GM12878 (cell line): Measurements from ENCODE around the gene CBY3. TPM values are rescaled to one million over a fixed set of nuclear protein-coding genes. Genes with fewer than 3 reads are reported as not detected.
"Not testable (repeated sequence)": the region's sequence is repeated elsewhere in the genome, so short reads cannot be mapped to it uniquely, and the experiment has no call there.

ENCODE experiments used
- ATAC-seq: fragments of 200-7000 bp; cut with Tn5 transposase; 3 replicates; pipeline ENCODE4 v1.9.1; 2020; ENCODE audit warnings: mild to moderate bottlenecking, moderate library complexity
- BruUV-seq: library from RNA; stranded (reverse); fragments of 400-500 nt; replicated peaks from 2 replicates; lab custom pipeline; 2021; lab: Mats Ljungman, UMichigan
- CTCF ChIA-PET: fragments of 300-600 bp; sonication (Branson Sonifier 250); formaldehyde crosslinking; extraction: SDS; loops from one replicate; lab custom pipeline; 2021; ENCODE audit warnings: inconsistent platforms; lab: Yijun Ruan, JAX
- POLR2A ChIA-PET: fragments of 350-600 bp; formaldehyde crosslinking; extraction: SDS; loops from one replicate; lab custom pipeline; 2021; ENCODE audit warnings: inconsistent platforms; lab: Charles Lee
- RAD21 ChIA-PET: fragments of 300-600 bp; sonication (Branson Sonifier 250); formaldehyde crosslinking; loops from one replicate; lab custom pipeline; 2023; ENCODE audit warnings: antibody characterized with exemption; ENCODE audit not compliant: unreplicated experiment; lab: Charles Lee
- SMC1A ChIA-PET: fragments of 300-600 bp; sonication (Branson Sonifier 250); formaldehyde crosslinking; loops from one replicate; lab custom pipeline; 2023; ENCODE audit not compliant: unreplicated experiment, uncharacterized antibody; lab: Charles Lee
- DNase-seq: peaks from one replicate; pipeline ENCODE4 v3.0.0-alpha.2; 2011; ENCODE audit warnings: low read depth, low spot score
- FAIRE-seq: peaks from 3 replicates; lab custom pipeline; 2011; peaks lifted over from hg19 to GRCh38; lab: Jason Lieb, UNC
- H2AFZ ChIP-seq: 2 replicates; pipeline ENCODE4 v1.6.0; 2011; ENCODE audit warnings: low read depth, low read length, control low read depth; ENCODE audit not compliant: control insufficient read depth
- H3K27ac ChIP-seq: 2 replicates; pipeline ENCODE4 v1.5.1; 2011; ENCODE audit warnings: control low read depth; ENCODE audit not compliant: control insufficient read depth, insufficient read depth
- H3K27me3 ChIP-seq, 2 experiments: replicated peaks in 1 of 2; 2 replicates each; pipeline versions ENCODE4 v1.6.0 to v1.6.1; 2011; ENCODE audit warnings: low read length in 1 of 2; ENCODE audit not compliant: control insufficient read depth in 2 of 2, insufficient read depth in 2 of 2
- H3K36me3 ChIP-seq, 2 experiments: 2 replicates each; pipeline ENCODE4 v1.5.1; 2011; ENCODE audit warnings: low read length in 1 of 2; ENCODE audit not compliant: control insufficient read depth in 2 of 2, insufficient read depth in 2 of 2
- H3K4me1 ChIP-seq: 2 replicates; pipeline ENCODE4 v1.6.1; 2011; ENCODE audit warnings: mild to moderate bottlenecking, low read length, moderate library complexity, mixed read lengths; ENCODE audit not compliant: control insufficient read depth, insufficient read depth
- H3K4me2 ChIP-seq: 2 replicates; pipeline ENCODE4 v1.6.0; 2011; ENCODE audit warnings: control low read depth; ENCODE audit not compliant: control insufficient read depth, insufficient read depth
- H3K4me3 ChIP-seq: fragments of 200-600 bp; sonication (generic); 2 replicates; pipeline ENCODE4 v1.5.1; 2016
- H3K79me2 ChIP-seq: 2 replicates; pipeline ENCODE4 v1.6.0; 2011; ENCODE audit warnings: low read length; ENCODE audit not compliant: control insufficient read depth, insufficient read depth
- H3K9ac ChIP-seq: 2 replicates; pipeline ENCODE4 v1.8.0; 2011; ENCODE audit warnings: low read length, control low read depth, mixed read lengths; ENCODE audit not compliant: control insufficient read depth, insufficient read depth
- H3K9me3 ChIP-seq: replicated peaks from 3 replicates; pipeline ENCODE4 v1.5.1; 2011; ENCODE audit warnings: mild to moderate bottlenecking, low read length; ENCODE audit not compliant: control insufficient read depth, insufficient read depth
- H4K20me1 ChIP-seq: 2 replicates; pipeline ENCODE4 v1.6.0; 2011; ENCODE audit not compliant: control insufficient read depth, insufficient read depth
- CHD1 ChIP-seq: IDR thresholded peaks from 2 replicates; pipeline ENCODE4 v1.6.1; 2012; ENCODE audit warnings: low read depth, low read length, improper control_type of control experiment
- FOXM1 ChIP-seq: IDR thresholded peaks from 2 replicates; pipeline ENCODE4 v1.6.1; 2012; ENCODE audit warnings: low read depth, mild to moderate bottlenecking, inconsistent platforms, low read length, moderate library complexity
- JUND ChIP-seq: IDR thresholded peaks from 2 replicates; pipeline ENCODE4 v1.6.1; 2012; ENCODE audit warnings: low read depth, mild to moderate bottlenecking, low read length, improper control_type of control experiment, moderate library complexity
- KLF5 ChIP-seq: fragments of 450-650 bp; IDR thresholded peaks from 2 replicates; pipeline ENCODE4 v1.6.1; 2014; ENCODE audit warnings: mild to moderate bottlenecking; ENCODE audit not compliant: partially characterized antibody
- MEF2B ChIP-seq: fragments of 450-650 bp; IDR thresholded peaks from 2 replicates; pipeline ENCODE4 v1.6.1; 2018; ENCODE audit warnings: mild to moderate bottlenecking, moderate library complexity; ENCODE audit not compliant: partially characterized antibody, poor library complexity, severe bottlenecking
- NFIC ChIP-seq: IDR thresholded peaks from 2 replicates; pipeline ENCODE4 v1.6.1; 2012; ENCODE audit warnings: low read depth, mild to moderate bottlenecking, inconsistent platforms, low read length, moderate library complexity
- POLR2AphosphoS5 ChIP-seq: IDR thresholded peaks from 2 replicates; pipeline ENCODE4 v1.6.1; 2011; ENCODE audit warnings: mild to moderate bottlenecking, low read length, inconsistent platforms
- SMAD1 ChIP-seq: fragments of 450-650 bp; IDR thresholded peaks from 2 replicates; pipeline ENCODE4 v1.6.1; 2018; ENCODE audit warnings: mild to moderate bottlenecking, low read depth; ENCODE audit not compliant: partially characterized antibody
- SMAD5 ChIP-seq: IDR thresholded peaks from 2 replicates; pipeline ENCODE4 v1.6.1; 2016; ENCODE audit warnings: antibody characterized with exemption, low read depth
- ZNF622 ChIP-seq: fragments of 450-650 bp; IDR thresholded peaks from 2 replicates; pipeline ENCODE4 v1.6.1; 2017; ENCODE audit warnings: mild to moderate bottlenecking, inconsistent platforms
- WGBS: methylation state at CpG from one replicate; pipeline ENCODE4 v1.1.6; 2016; ENCODE audit warnings: low lambda C conversion rate; ENCODE audit not compliant: insufficient replicate concordance, insufficient coverage; ENCODE audit errors: missing lambda C conversion rate; 5-methylcytosine and 5-hydroxymethylcytosine counted together
- in situ Hi-C: fragments of 300-500 bp; cut with MboI; formaldehyde crosslinking; loops from 9 replicates; pipeline ENCODE4 v1.14.3; 2018; ENCODE audit warnings: mixed read lengths
- intact Hi-C: fragments of 100-400 bp; cut with micrococcal nuclease; formaldehyde crosslinking; loops from one replicate; pipeline ENCODE4 v1.14.2; 2022; ENCODE audit not compliant: unreplicated experiment
- polyA plus RNA-seq, 11 experiments: library from polyadenylated mRNA; depleted of rRNA in 4 of 11; unstranded in 6 of 11; stranded (reverse) in 5 of 11; fragments of >200 nt; fragmentation: Nextera tagmentation in 4 of 11; fragmentation: Illumina TruSeq in 1 of 11; extraction: Ambion mirVana in 4 of 11; extraction: Trizol in 1 of 11; gene quantifications; 1 replicate in 1 of 11; 2 replicates in 10 of 11; pipeline versions ENCODE4 v1.2.1 to v1.2.3, GENCODE V29; 2011 to 2016; ENCODE audit warnings: inconsistent platforms in 2 of 11, missing spikeins in 2 of 11, low read depth in 1 of 11
- total RNA-seq, 4 experiments: library from RNA; depleted of rRNA in 3 of 4; stranded (reverse); fragments of >200 nt in 3 of 4; fragmentation: Illumina TruSeq in 1 of 4; extraction: Trizol in 1 of 4; gene quantifications; 2 replicates each; pipeline versions ENCODE4 v1.2.1 to v1.2.3, GENCODE V29; 2013 to 2021
- TF ChIP-seq, protein P1 (sequence below): IDR thresholded peaks from 2 replicates; pipeline ENCODE4 v1.6.1; 2012; ENCODE audit warnings: mild to moderate bottlenecking, low read depth, low read length
- TF ChIP-seq, protein P2 (sequence below): fragments of 450-650 bp; IDR thresholded peaks from 2 replicates; pipeline ENCODE4 v1.6.1; 2018; ENCODE audit warnings: mild to moderate bottlenecking, low read depth, moderate library complexity; ENCODE audit not compliant: partially characterized antibody

Gene CBY3
- total and polyA plus RNA-seq, 10 of the 15 experiments (the other 5 are each of a cell fraction or from before 2014, with no cell fraction given), result 0.10 to 1.2 (median 0.47) TPM; not detected in 5

DNA sequence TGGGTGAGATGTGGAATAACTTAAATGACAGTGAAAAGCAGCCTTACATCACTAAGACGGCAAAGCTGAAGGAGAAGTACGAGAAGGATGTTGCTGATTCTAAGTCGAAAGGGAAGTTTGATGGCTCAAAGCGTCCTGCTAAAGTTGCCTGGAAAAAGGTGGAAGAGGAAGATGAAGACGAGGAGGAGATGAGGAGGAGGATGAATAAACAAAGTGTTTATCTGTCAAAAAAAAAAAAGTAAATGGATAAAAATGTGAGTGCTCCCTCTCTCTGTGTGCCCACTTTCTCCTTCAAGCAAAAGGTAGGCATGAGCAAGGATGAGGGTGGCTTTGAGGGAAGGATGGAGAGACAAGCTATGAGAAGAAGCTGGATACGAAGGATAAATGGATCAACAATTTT is 13.7 kb upstream of the CBY3 start:
- Histone ChIP-seq H3K36me3 (no peaks in the 10 kb centered on the region), H3K9ac (no peak overlapping the region), H3K27me3 (no peaks in the 10 kb centered on the region), H3K79me2 (peaks cover 14% of the 10 kb centered on the region), H3K4me1 (peaks cover 8% of the 10 kb centered on the region; the same call in 1 of the 2 replicates), H4K20me1 (no peaks in the 10 kb centered on the region), H3K4me3 (no peak overlapping the region), H3K27ac (no peak overlapping the region), H3K4me2 (no peak overlapping the region), H2AFZ (no peak overlapping the region), H3K9me3 (no peaks in the 10 kb centered on the region)
- ChIA-PET RAD21 (no interaction called here), CTCF (interaction anchor here (1.1 to 1.4 kb wide), 2 partner anchors 10 to 25 kb away, joined by 3 read pairs; no protein-coding TSS in a partner anchor), SMC1A (no interaction called here), POLR2A (no interaction called here)
- TF ChIP-seq, protein P1, sequence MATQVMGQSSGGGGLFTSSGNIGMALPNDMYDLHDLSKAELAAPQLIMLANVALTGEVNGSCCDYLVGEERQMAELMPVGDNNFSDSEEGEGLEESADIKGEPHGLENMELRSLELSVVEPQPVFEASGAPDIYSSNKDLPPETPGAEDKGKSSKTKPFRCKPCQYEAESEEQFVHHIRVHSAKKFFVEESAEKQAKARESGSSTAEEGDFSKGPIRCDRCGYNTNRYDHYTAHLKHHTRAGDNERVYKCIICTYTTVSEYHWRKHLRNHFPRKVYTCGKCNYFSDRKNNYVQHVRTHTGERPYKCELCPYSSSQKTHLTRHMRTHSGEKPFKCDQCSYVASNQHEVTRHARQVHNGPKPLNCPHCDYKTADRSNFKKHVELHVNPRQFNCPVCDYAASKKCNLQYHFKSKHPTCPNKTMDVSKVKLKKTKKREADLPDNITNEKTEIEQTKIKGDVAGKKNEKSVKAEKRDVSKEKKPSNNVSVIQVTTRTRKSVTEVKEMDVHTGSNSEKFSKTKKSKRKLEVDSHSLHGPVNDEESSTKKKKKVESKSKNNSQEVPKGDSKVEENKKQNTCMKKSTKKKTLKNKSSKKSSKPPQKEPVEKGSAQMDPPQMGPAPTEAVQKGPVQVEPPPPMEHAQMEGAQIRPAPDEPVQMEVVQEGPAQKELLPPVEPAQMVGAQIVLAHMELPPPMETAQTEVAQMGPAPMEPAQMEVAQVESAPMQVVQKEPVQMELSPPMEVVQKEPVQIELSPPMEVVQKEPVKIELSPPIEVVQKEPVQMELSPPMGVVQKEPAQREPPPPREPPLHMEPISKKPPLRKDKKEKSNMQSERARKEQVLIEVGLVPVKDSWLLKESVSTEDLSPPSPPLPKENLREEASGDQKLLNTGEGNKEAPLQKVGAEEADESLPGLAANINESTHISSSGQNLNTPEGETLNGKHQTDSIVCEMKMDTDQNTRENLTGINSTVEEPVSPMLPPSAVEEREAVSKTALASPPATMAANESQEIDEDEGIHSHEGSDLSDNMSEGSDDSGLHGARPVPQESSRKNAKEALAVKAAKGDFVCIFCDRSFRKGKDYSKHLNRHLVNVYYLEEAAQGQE, result no peak
- TF ChIP-seq KLF5 (no peak), JUND (no peak), NFIC (no peak), CHD1 (no peak), MEF2B (no peak), SMAD1 (no peak), ZNF622 (no peak), SMAD5 (no peak), FOXM1 (no peak), POLR2AphosphoS5 (no peak)
- TF ChIP-seq, protein P2, sequence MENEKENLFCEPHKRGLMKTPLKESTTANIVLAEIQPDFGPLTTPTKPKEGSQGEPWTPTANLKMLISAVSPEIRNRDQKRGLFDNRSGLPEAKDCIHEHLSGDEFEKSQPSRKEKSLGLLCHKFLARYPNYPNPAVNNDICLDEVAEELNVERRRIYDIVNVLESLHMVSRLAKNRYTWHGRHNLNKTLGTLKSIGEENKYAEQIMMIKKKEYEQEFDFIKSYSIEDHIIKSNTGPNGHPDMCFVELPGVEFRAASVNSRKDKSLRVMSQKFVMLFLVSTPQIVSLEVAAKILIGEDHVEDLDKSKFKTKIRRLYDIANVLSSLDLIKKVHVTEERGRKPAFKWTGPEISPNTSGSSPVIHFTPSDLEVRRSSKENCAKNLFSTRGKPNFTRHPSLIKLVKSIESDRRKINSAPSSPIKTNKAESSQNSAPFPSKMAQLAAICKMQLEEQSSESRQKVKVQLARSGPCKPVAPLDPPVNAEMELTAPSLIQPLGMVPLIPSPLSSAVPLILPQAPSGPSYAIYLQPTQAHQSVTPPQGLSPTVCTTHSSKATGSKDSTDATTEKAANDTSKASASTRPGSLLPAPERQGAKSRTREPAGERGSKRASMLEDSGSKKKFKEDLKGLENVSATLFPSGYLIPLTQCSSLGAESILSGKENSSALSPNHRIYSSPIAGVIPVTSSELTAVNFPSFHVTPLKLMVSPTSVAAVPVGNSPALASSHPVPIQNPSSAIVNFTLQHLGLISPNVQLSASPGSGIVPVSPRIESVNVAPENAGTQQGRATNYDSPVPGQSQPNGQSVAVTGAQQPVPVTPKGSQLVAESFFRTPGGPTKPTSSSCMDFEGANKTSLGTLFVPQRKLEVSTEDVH, result no peak
- ATAC-seq, result no peak
- WGBS, result 90% methylated on average over 6 of the region's 6 CpGs
- no TSS peak for BruUV-seq
- intact Hi-C loops (no loop called here), in situ Hi-C loops (no loop called here)
- no peak for FAIRE-seq
- DNase-seq, result no peak

DNA sequence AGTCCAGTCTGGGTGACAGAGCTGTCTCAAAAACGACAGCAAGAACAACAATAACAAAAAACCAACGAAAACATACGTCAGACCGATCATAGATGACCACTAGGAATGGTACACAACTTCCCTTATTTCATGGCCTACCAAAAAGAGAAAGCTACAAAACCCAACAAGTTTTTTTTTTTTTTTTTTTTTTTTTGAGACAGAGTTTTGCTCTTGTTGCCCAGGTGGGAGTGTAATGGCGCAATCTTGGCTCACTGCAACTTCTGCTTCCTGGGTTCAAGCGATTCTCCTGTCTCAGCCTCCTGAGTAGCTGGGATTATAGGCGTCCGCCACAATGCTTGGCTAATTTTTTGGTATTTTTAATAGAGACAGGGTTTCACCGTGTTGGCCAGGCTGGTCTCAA is 8.4 kb upstream of the CBY3 start:
- ATAC-seq, H3K36me3 ChIP-seq, H3K27me3 ChIP-seq, SMC1A ChIA-PET, H3K79me2 ChIP-seq, H3K27ac ChIP-seq, RAD21 ChIA-PET, H4K20me1 ChIP-seq, H3K4me1 ChIP-seq, DNase-seq, intact Hi-C loops, H3K4me2 ChIP-seq, H2AFZ ChIP-seq, FAIRE-seq, in situ Hi-C loops, H3K9me3 ChIP-seq, H3K9ac ChIP-seq, H3K4me3 ChIP-seq, BruUV-seq: not testable (repeated sequence)
- CTCF ChIA-PET, result interaction anchor here (0.9 kb wide), 1 partner anchor 9 kb away, joined by 3 read pairs; no protein-coding TSS in a partner anchor
- POLR2A ChIA-PET, result interaction anchor here (0.9 kb wide), 1 partner anchor 8 kb away, joined by 4 read pairs; no protein-coding TSS in a partner anchor
- 87% methylated on average over 8 of the region's 9 CpGs for WGBS
